NB4 (cell line): ENCODE measurements around the gene WDR86.

Experiments used
- CTCF ChIP-seq: IDR thresholded peaks from one replicate; pipeline ENCODE4 v1.5.1; 2012; ENCODE audit warnings: low read depth, low read length
- MYC ChIP-seq: IDR thresholded peaks from 2 replicates; pipeline ENCODE4 v1.6.1; 2011; ENCODE audit warnings: low read depth, low read length
- POLR2A ChIP-seq: IDR thresholded peaks from 2 replicates; pipeline ENCODE4 v1.6.1; 2011; ENCODE audit warnings: mild to moderate bottlenecking; ENCODE audit not compliant: insufficient read length; ENCODE audit errors: extremely low read depth

GRCh38 chr7:151381098-151381347, 28.8 kb downstream of the WDR86 start:
- no peak for TF ChIP-seq POLR2A
- no peak for TF ChIP-seq CTCF
- no peak for TF ChIP-seq MYC
